DND-41 (cell line): ENCODE data around the gene DUSP12.

Source experiments
- CTCF ChIP-seq: IDR thresholded peaks from 2 replicates; pipeline ENCODE4 v1.5.1; 2012; ENCODE audit warnings: borderline replicate concordance, low read length, moderate library complexity, mild to moderate bottlenecking; ENCODE audit not compliant: poor library complexity, severe bottlenecking; ENCODE audit errors: extremely low read depth
- EZH2 ChIP-seq: IDR thresholded peaks from 3 replicates; pipeline ENCODE4 v1.6.1; 2012; ENCODE audit warnings: borderline replicate concordance, low read depth, mild to moderate bottlenecking, moderate library complexity, low read length, inconsistent platforms; ENCODE audit not compliant: severe bottlenecking

- no peak for TF ChIP-seq CTCF
- TF ChIP-seq EZH2 = peak; percentile 24
These were observed 21.0 kb upstream of the DUSP12 start for GRCh38 chr1:161728376-161729226.
